GM19240 (cell line): ENCODE data around the gene STK11.

Source experiments
- DNase-seq: peaks from one replicate; pipeline ENCODE4 v3.0.0; 2011; ENCODE audit warnings: low spot score; ENCODE audit not compliant: insufficient read length

STK11 gene

DNA sequence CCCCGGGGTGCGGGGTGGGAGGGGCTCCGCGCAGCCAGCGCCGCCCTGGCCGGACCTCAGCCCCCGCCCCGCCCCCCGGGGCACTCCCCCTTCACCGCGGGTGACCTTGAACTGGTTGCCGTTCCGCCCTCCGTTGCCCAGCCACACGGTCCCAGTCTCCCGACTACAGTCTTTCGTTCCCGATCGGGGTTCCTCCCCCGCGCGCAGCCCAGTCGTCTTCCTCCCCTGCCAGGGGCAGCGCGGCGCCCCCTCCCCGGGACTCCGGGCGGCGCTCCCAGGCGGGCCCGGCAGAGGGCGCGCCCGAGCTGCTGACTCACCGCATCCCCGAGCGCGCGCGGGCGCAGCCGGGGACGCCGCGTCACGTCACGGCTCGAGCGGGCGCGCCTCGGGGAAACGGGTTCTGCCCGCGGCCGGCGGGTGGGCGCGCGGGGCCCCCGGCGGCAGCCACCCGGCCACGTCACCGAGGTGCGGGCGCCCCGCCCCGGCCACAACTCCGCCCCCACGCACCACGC, 43.3 kb downstream of the STK11 start:
- DNase-seq = no peak

DNA sequence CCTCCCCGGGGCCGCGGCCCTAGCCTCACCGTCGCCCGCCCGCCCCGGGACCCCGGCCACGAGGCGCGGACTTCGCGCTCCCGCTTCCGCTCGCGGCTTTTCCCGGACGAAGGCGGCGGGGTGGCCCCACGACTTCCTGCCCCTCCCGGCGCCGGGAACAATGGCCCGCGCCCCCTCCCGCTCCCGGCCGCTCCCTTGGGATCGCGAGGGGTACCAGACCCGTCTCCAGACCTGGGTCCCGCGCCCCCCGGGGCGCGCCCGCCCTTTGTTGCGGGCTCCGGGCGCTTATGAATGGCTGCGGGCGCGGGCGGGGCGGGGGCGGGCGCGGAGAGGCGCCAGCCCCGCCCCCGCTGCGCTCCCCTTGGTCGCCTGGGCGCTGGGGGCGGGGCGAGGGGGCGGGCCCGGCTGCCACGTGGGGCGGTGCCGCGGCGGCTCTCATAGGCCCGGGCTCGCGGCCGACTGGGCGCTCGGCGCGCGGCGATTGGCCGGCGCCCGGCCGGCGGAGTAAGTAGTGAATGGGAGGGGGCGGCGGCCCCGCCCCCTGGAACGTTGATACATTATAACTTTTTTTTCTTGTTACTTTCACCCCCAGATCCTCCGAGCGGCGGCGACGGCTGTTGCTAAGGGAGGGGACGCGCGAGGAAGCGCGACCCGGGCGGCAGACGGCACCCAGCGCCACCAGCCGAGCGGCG, 43.9 kb downstream of the STK11 start:
- peak; percentile 95 for DNase-seq

DNA sequence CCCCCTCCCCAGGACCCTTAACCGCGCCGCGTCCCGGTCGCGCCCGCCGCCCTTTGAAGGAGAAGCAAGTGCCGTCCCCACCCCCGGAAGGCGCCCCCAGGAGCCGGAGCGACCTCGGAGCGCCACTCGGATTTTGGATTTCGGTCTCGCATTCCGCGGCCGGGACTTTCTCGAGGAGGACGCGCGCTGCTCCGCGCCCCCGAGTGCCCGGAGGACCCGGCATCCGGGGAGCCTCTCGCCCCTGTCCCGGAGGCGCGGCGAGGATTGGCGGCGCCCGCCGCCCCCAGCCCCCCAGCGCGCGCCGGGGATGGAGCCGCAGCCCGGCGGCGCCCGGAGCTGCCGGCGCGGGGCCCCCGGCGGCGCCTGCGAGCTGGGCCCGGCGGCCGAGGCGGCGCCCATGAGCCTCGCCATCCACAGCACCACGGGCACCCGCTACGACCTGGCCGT, 44.4 kb downstream of the STK11 start:
- DNase-seq = no peak

DNA sequence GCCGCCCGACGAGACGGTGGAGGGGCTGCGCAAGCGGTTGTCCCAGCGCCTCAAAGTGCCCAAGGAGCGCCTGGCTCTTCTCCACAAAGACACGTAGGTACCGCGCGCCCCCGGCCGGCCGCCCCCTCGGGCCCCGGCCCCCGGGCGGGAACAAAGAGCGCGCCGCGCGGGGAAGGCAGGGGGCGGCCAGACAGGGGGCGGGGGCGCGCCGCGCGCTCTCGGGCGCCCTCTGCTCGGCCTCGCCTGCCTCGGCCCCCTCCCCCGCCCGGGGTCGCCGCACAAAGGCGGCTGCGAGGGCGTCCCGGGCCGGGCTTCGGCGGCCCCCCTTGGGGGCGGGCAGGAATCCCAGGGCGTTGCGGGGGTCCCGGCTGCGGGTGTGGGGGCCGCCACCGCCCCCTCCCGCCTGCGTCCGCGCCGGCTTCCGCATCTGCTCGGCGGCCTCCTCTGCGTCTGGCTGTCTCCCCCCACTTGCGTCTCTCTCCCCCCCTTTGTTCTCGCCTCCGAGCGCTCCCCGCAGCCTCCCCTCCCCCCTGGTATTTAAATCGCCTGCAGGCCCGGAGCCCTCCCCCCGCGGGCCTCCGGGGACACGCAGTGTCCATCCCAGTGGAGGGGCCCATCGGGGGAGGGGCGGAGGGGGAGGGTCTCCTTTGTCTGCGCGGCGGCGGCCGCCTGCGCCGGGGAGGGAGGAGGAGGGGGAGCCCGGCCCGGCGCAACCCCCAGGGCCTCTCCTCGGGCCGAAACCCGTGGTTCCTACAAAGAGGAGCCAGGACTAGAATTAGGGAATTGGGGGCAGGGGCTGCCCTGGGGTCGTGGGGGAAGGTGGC, 45.1 kb downstream of the STK11 start:
- no peak for DNase-seq

DNA sequence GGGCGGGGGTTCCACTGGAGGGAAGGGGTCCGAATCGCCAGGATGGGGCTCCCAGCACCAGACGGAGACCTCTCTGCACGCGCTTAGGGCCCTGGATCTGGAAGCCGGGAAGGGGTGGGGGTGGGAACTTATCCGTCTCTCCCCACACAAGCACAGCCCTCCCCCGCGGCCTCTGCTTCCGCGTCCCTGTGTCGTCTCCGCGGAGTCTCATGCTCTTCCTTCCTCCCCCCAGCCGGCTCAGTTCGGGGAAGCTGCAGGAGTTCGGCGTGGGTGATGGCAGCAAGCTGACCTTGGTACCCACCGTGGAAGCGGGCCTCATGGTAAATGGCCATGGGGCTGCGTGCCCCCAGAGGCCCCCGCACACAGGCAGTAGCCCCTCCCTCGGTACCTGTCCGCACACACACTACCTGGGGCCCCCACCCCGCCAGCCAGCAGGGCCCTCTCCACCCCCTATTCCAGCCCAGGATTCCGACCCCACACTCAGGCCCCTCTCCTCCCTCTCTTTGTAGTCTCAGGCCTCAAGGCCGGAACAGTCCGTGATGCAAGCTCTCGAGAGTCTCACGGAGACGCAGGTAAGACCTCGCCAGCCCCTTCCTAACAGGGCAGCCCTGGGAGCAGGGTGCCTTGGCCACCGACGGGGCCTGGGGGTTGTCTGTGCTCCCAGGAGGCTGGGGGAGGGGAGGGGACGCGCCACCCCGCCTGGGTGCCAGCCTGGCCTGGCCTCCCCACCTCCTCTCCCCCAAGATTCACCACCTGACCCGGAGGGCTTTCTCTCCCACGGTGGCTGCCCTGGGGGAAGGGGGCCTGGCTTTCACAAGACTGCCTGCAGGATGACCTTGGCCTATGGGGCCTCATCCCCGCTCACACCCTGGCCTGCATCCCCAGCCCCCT, 46.0 kb downstream of the STK11 start:
- DNase-seq = no peak

DNA sequence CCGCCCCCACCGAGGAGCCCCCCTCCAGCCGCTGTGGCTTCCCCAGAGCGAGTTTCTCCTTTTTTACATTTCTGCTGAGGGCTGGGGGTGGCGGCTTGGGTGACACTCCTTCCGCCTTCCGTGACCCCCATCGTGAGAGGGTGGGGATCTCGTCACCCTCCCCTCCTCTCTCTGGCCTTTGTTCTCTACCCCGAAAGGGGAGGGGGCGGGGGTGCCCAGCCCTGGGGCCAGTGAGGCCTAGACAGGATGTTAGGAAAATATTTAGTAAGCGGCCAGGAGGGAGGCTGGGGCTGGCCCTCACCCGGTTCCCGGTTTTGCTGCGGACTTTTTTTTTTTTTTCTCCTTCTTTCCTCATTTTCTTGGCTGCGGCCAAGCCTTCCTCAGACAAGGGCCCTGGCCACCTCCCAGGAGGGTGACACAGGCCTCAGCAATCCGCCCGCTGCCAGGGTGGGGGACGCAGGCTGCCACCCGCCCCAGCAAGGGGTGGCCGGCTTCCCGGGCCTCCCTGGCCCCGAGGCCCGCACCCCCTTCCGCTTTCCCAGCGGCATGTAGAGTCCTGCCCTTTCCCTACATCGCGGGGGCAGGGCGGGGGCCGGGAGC, 46.7 kb downstream of the STK11 start:
- DNase-seq = no peak

DNA sequence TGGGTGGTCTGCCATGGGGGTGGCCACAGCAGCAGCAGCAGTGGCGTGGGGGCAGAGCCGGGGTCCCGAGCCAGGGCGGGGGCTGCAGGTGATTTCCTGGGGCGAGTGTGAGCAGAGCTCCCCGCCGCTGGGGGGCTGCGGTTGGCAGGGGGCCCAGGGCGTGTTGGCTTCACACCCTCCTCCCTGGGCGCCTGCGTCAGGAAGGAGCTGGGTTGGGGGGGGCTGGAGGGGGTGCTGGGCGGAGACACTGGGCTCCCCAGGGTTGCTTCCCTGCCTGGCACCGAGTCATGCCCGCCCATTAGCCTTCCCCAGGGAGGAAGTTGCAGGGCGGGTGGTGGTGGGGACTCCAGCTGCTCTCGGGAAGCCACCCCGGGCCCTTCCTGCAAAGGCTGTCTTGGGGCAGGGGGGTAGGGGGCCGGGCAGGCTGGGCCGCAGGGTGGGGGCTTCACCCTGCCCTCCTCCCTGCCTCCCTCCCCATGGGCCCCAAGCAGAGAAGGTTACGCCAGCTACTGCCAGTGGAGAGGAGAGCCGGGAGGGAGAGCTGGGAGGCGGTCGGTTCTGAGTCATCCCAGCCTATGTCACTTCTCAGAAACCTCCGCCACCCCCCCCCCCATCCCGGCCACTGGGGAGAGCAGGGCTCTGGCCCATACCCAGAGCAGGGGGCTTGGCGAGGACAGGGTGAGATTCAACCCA, 47.4 kb downstream of the STK11 start:
- DNase-seq = no peak

DNA sequence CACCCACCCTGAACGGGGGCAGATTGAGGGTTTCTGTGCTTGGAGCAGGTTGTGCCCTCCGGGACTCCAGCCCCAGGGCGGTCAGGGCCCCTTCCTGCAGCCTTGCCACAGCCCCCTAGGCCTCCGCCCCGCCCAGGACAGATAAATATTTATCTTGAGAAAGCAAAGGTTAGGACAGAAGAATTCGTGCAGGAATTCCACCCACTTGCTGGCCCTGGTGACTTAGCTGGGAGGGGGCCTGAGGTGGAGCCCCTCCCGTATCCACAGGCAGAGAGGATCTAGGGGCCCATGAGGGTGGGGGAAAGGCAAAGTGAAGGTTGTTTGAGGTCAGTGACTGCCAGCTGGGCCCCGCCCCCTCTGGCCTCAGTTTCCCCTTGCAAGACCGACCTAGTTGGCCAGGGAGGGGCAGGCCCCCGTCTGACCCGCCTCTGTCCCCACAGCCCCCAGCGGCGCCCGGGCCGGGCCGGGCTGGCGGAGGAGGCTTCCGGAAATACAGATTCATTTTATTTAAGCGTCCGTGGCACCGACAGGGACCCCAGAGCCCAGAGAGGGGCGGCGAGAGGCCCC, 48.0 kb downstream of the STK11 start:
- no peak for DNase-seq

DNA sequence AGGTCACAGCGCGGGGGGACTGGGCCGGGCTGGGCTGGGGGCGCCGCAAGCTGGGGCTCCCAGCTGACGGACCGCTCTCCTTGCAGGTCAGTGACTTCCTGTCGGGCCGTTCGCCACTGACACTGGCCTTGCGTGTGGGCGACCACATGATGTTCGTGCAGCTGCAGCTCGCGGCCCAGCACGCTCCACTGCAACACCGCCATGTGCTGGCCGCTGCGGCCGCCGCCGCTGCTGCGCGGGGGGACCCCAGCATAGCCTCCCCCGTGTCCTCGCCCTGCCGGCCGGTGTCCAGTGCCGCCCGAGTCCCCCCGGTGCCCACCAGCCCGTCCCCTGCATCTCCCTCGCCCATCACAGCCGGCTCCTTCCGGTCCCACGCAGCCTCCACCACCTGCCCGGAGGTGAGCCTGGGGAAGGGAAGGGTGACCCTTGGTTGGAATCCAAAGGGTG, 48.5 kb downstream of the STK11 start:
- DNase-seq = no peak

DNA sequence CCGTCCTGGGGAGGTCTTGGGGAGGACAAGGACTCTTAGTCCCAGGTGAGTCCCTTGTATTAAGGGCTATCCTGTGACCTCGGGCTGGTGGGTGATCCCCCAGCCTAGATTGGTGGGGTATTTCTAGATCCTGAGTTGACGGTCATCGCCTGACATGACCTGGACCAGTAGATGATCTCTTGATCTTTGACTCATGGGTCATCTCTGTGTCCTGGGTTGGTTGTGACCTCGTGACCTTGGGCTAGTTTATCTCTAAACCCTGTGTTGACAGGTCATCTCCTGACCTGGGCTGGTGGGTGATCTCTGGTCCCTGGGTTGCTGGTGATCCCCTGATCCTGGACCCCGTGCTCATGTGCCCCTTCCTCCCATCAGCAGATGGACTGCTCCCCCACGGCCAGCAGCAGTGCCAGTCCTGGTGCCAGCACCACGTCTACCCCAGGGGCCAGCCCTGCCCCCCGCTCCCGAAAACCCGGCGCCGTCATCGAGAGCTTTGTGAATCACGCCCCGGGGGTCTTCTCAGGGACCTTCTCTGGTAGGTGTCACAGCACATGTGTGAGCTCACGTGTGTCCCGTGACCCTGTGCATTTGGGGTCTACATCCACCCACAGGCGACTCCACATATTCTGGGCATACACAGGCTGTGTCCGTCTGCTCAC, 49.1 kb downstream of the STK11 start:
- no peak for DNase-seq

DNA sequence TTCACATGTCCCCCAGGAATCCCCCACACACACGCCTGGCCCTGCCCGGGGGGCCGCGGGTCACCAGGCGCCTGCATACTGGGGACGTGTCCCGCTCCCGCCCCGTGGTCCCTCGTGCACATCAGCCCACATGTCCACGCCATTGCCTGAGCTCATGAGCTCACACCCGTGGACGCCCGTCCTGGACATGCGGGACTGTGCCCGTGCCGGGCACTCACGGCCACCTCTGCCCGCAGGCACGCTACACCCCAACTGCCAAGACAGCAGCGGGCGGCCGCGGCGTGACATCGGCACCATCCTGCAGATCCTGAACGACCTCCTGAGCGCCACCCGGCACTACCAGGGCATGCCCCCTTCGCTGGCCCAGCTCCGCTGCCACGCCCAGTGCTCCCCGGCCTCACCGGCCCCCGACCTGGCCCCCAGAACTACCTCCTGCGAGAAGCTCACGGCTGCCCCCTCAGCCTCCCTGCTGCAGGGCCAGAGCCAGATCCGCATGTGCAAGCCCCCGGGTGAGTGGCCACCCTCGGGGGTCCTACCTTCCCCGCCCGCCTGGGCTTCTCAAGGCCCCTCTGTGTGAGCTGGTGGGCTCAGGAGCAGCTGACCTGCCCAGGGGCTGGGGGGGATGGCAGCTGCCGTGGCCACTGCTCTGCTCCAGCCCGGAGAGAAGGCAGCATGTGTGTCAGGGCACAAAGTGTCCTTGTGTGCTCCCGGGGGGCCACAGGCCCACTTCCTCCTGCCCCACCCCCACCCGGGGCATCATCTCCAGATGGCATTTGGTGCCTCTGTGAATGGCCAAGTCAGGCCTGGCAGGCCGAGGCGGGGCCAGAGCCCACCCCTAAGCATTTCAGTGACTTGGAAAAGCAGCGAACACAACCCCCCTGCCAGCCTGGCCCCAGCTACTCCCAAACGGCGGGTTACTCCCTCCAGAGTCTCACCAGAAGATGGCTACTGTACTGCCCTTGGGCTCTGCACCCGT, 49.9 kb downstream of the STK11 start:
- no peak for DNase-seq

DNA sequence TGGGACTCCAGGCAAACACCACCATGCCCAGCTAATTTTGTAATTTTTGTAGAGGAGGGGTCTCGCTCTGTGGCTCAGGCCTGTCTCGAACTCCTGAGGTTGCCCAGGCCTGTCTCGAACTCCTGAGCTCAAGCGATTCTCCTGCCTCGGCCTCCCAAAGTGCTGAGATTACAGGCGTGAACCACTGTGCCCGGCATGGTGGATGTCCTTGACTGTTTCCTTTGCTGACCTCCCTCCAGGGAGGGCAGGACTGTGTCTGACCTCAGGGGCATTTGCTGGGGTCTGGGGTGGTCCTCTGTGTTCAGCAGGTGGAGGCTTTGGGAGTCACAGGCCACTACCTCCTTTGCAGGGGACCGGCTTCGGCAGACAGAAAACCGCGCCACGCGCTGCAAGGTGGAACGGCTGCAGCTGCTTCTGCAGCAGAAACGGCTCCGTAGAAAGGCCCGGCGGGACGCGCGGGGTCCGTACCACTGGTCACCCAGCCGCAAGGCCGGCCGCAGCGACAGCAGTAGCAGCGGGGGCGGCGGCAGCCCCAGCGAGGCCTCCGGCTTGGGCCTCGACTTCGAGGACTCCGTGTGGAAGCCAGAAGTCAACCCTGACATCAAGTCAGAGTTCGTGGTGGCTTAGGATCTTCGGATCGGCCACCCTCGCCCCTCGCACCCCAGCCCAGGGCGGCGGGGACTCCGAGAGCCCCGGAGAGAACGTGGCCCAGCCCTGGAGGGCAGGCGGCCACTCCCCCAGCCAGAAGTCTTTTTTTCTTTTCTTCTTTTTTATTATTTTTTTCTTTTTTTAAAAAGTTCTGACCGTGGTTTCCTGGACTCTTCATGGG, 51.3 kb downstream of the STK11 start:
- DNase-seq = no peak

DNA sequence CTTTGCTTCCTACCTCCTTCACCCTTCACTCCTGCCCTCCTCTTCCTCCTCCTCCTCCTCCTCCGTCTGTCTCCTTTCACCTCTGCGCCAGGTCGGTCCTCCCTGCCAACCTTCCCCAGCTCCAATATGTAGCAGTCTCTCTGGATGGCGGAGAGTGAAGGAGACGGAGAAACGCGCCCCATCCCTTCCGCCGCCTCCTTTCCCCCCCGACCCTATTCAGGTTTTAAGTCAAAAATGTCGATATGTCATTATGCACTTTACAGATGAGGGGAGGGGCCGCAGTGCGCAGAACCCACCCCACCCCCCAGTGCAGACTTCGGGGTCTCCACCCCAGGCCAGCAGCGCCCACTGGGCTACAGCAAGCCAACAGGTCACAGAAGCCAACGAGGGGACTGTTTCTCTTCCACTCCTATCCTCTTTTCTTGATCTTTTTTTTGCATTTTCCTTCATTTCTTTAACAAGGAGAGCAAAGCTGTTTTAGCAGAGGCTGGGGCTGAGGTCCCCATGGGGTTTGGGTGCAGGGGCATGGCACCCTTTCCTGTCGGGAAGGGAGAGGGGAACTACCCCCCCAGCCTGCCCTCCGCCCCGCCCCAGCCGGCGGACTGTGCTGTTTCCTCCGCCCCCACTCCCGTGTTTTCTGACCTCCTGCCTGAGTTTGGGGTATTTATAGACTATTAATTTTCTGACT, 52.0 kb downstream of the STK11 start:
- DNase-seq = no peak

DNA sequence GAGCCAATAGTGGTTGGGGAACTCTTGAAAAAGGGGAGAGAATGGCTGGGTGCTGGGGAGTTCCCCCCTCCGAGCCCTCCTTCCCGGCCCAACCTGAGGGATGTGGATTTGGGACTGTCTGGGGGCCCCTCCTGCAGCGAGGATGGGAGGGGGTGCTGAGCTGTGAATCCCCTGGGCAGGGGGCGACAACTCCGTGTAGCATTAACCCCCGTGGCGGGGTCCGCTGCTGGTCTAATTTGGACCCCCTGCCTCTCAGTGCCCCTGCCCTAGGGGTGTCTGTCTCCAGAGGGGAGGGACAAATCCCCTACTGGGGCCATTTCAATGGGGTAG, 52.5 kb downstream of the STK11 start:
- DNase-seq = no peak

DNA sequence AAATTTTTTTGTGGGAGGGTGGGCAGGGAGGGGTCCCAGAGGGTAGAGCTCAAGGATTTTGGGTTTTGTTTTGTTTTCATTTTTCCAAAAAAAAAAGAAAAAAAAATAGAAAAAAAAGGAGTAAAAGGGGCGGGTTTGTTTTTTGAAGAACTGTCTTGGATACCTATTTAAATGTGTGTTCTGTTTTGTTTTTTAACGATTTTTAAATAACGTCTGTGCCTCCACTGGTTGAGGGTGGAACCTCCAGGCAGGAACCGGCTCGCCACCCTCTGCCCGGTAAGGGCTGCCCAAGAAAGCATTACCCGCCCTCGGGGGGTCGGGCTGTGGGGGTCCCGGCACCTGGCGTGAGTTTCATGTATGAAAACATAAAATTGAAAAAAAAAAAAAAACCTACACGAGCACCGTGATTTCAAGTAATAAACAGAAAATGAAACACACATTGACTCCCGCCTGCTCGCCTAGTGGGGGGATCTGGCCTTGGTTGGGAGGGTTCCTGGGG, 53.2 kb downstream of the STK11 start:
- no peak for DNase-seq

DNA sequence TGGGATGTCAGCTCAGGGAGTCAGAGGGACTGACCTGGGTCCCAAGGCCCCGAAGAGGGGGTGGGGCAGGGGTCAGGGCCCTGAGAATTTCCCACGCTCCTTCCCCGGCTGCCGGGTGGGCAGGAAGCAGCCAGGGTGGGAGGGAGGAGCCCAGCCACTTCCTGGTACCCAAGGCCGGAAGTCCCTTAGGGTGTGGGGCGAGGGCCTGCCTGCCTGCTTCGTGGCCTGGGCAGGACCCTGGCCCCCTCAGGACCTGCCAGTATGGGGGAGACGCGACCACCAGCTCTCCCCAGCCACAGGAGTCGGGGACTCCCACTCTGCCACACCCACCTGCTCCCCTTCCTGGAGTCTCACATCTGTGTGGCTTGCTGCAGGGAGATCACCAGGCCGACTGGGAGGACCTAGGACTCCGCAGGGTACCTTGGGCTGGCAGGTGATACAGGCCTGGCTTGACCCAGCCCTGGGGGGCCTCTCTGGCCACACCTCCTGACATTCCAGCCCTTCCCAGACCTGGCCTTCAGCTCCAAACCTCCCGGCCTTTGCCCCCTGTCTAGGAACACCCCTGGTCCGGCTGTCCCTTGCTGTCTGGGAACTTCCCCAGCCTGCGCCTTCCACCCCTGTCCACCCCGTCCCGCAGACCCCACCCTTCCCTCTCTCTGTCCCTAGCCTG, 53.8 kb downstream of the STK11 start:
- peak; percentile 70 for DNase-seq
